GM10266 (cell line): ENCODE measurements around the gene OR8H1.

ENCODE experiments used
- DNase-seq: peaks from one replicate; pipeline ENCODE4 v3.0.0; 2012; ENCODE audit errors: extremely low spot score
- TF ChIP-seq, protein P1 (sequence below): IDR thresholded peaks from 2 replicates; pipeline ENCODE4 v1.5.1; 2012; ENCODE audit warnings: mild to moderate bottlenecking, low read depth; ENCODE audit not compliant: control insufficient read depth, insufficient read depth; ENCODE audit errors: missing control alignments

The OR8H1 gene, protein sequence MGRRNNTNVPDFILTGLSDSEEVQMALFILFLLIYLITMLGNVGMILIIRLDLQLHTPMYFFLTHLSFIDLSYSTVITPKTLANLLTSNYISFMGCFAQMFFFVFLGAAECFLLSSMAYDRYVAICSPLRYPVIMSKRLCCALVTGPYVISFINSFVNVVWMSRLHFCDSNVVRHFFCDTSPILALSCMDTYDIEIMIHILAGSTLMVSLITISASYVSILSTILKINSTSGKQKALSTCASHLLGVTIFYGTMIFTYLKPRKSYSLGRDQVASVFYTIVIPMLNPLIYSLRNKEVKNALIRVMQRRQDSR

DNA sequence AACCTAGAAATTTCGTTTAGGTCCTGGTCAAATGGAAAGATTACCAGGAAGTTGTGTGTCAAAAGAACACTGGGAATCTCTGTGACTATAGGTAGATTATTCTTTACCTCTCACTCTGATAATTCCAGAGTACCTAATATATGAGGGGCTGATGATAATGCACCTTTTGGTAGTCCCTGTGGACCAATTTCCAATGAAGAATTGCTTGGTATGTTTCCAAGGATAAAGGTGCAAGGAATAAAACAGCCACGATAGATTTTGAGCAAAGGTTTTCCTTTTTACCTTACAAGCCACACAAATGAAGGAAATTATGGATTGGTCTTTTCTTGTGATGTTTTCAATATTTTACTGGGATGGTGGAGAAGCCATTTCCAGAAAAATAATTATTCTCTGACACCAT is at the start of gene OR8H1:
OR8H1 (minus strand) TSS at position 101 of the 400 bp plus-strand sequence. CDS start 1,192 bp downstream, outside the sequence.
- no peak for DNase-seq
- TF ChIP-seq, protein P1, sequence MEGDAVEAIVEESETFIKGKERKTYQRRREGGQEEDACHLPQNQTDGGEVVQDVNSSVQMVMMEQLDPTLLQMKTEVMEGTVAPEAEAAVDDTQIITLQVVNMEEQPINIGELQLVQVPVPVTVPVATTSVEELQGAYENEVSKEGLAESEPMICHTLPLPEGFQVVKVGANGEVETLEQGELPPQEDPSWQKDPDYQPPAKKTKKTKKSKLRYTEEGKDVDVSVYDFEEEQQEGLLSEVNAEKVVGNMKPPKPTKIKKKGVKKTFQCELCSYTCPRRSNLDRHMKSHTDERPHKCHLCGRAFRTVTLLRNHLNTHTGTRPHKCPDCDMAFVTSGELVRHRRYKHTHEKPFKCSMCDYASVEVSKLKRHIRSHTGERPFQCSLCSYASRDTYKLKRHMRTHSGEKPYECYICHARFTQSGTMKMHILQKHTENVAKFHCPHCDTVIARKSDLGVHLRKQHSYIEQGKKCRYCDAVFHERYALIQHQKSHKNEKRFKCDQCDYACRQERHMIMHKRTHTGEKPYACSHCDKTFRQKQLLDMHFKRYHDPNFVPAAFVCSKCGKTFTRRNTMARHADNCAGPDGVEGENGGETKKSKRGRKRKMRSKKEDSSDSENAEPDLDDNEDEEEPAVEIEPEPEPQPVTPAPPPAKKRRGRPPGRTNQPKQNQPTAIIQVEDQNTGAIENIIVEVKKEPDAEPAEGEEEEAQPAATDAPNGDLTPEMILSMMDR = no peak

DNA sequence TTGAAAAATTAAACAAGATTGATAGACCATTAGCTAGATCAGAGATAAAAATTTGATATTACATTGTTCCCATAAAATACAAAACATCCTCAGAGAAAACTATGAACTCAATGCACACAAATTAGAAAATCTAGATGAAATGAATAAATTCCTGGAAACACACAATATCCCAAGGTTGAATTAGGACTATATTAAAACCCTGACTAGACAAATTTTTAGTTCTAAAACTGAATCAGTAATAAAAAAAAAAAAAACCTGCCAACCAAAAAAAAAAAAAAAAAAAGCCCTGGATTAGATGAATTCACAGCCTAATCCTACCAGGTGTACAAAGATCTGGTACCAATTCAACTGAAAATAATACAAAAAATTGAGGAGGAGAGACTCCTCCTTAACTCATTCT is 48.2 kb upstream of the OR8H1 start:
- TF ChIP-seq, protein P1 = no peak
- no peak for DNase-seq

DNA sequence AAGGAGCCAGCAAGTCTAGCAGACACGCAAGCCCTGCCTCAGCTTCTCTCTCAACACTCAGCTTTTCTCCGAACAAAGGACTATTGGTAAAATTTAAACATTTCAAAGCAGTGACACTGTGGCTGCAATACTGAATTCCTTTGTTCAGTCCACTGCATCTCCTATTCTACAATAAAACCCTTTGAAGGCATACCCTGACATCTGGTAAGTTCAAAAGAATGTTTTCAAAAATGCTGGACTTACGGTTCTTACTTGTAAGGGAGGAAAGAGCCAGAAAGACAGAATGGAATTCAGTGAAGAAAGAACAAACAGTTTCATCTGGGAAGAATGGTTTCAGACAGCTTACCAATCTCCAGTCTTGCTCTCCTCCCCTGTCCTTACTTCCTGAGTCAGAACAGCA is 41.1 kb upstream of the OR8H1 start:
- no peak for DNase-seq
- TF ChIP-seq, protein P1 = no peak

DNA sequence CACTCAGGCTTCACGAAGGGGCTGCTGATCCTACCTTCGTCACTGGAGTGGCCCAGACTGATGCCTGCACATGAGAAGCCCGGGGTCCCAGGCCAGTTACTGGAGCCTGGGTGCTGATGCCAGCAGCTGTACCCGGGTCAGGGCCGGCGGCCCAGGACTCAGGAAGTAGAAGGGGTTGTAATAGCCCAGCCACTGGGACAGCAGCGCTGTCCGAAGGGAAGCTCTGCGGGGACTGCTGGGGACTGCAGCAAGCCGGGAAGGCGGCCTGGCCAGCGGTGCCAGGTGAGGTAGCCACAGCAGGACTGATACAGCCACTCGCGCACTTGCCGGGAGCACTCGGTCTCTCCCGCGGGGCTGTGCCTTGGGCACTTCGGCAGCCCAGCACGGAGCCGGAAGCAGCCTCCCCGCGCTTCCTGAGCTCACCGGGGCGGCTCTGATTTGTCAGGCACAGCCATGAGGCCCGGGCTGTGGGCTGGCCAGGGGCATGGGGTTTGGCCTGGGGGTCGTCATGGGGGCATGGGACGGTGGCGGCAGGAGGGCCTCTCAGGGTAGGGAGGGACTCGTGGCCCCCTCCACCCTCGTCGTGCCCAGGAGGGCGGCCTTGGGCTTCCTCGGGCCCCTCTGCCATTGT is 39.9 kb upstream of the OR8H1 start:
- DNase-seq = no peak

DNA sequence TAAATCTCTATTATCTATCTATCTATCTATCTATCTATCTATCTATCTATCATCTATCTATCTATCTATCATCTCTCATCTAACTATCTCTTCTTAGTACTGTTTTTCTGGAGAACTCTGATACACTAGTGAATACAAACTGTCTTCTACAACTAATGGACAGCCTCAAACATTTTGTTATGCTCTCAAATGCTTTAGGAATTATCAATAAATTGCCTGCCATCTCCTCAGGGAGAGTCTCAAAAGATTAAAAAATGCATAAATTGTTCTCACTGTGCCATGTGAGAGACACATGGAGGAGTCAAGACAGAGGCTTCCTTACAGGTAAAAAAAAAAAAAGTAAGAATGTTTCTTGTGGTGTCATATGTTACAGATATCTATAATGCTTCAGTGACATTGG is 22.8 kb upstream of the OR8H1 start, which contains the start of gene OR8K3:
OR8K3 (plus strand) TSS at position 301 of the 400 bp plus-strand sequence. CDS start 3,163 bp downstream, outside the sequence.
- no peak for DNase-seq
- TF ChIP-seq, protein P1 = no peak

More for the DNA sequence above, 39.9 kb upstream of the OR8H1 start:
- TF ChIP-seq, protein P1 = no peak

DNA sequence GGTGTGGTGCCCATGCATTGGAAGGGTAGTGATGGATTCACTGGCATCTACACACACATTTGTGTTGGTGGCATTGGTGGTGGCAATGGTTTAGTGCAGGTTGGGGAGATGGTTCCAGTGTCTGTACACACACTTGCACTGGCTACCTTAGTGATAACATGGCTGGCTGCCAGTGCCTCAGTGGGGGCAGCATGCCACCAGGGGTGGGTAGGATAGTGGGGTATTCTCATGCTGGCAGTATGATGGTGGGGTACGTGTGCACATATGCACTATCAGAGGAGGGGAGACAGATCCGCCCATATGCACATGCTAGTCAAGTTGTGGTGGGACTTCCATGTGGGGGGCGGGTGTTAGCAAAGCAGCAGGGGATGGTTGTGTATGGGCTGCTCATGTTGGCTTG is 15.8 kb upstream of the OR8H1 start:
- no peak for DNase-seq
- TF ChIP-seq, protein P1 = no peak

DNA sequence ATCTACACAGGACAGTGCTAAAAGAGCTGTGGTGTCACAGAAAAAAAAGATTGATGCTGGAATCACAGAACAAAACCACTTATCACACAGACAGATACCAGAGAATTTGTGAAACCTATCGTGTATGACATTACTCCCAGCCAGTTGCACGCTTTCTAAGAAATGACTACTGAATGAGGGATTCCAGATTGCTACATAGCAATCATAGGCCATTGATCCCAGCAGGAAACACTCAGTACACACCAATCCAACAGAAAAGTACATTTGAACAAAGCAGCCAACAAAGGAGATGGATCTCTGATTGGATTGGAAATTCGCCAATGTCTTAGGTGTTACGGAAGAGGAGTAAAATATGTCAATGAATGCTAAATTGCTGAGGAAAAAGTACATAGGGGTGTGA is 4.8 kb upstream of the OR8H1 start:
- DNase-seq = no peak
- TF ChIP-seq, protein P1 = no peak
